ENCODE results near the gene ZCCHC7. TPM values are rescaled to one million over a fixed set of nuclear protein-coding genes. Genes with fewer than 3 reads are reported as not detected.
"Not testable (repeated sequence)": the region's sequence is repeated elsewhere in the genome, so short reads cannot be mapped to it uniquely, and the experiment has no call there.

Gene ZCCHC7
- total RNA-seq, 1 donor from 2014 or later: 21.7 TPM

GRCh38 chr9:37395663-37396062 is 275.3 kb downstream of the ZCCHC7 start:
- no peak for TF ChIP-seq EZH2 (IDR thresholded peaks at IDR 0.05; ENCODE audit: insufficient read depth, low read length)
- TF ChIP-seq CTCF (IDR thresholded peaks at IDR 0.05; ENCODE audit: insufficient read depth, low read depth, low read length): no peak
- Mint-ChIP-seq H3K36me3 (ENCODE audit: low read depth, unreplicated experiment) (peaks cover 2% of the 10 kb centered on the region), H3K4me1 (ENCODE audit: low read depth, unreplicated experiment) (no peaks in the 10 kb centered on the region), H3K27me3 (ENCODE audit: low read depth, unreplicated experiment) (peaks cover 26% of the 10 kb centered on the region), H3K4me3 (ENCODE audit: unreplicated experiment) (no peak overlapping the region), H3K9me3 (ENCODE audit: unreplicated experiment) (no peaks in the 10 kb centered on the region), H3K27ac (ENCODE audit: unreplicated experiment) (no peak overlapping the region)
- Histone ChIP-seq H3K27ac (ENCODE audit: low read depth, low read length) (no peak overlapping the region), H3K27me3 (ENCODE audit: insufficient read depth, low read length) (peaks cover 4% of the 10 kb centered on the region), H3K9ac (ENCODE audit: low read length) (no peak overlapping the region), H3K4me1 (ENCODE audit: insufficient read depth, low read length) (no peaks in the 10 kb centered on the region), H3K79me2 (ENCODE audit: insufficient read depth, low read length) (no peaks in the 10 kb centered on the region), H3K4me3 (ENCODE audit: insufficient read depth, low read depth, low read length) (no peak overlapping the region), H3K9me3 (ENCODE audit: insufficient read depth, low read depth, low read length) (no peaks in the 10 kb centered on the region), H3K4me2 (ENCODE audit: low read length) (no peak overlapping the region), H3K36me3 (ENCODE audit: insufficient read depth, low read length) (no peaks in the 10 kb centered on the region), H2AFZ (ENCODE audit: low read depth, low read length) (no peak overlapping the region), H4K20me1 (ENCODE audit: insufficient read depth, low read length) (no peaks in the 10 kb centered on the region)
- DNase-seq (ENCODE audit: low read depth) (no peak), FAIRE-seq (no peak)

GRCh38 chr9:37397948-37398347 is 277.6 kb downstream of the ZCCHC7 start:
- not testable (repeated sequence) for H3K27ac Mint-ChIP-seq (ENCODE audit: unreplicated experiment); H3K9me3 Mint-ChIP-seq (ENCODE audit: unreplicated experiment); H2AFZ ChIP-seq (ENCODE audit: low read depth, low read length); H3K9me3 ChIP-seq (ENCODE audit: insufficient read depth, low read depth, low read length); H4K20me1 ChIP-seq (ENCODE audit: insufficient read depth, low read length); H3K36me3 ChIP-seq (ENCODE audit: insufficient read depth, low read length); H3K4me3 ChIP-seq (ENCODE audit: insufficient read depth, low read depth, low read length); H3K36me3 Mint-ChIP-seq (ENCODE audit: low read depth, unreplicated experiment); DNase-seq (ENCODE audit: low read depth); H3K27me3 ChIP-seq (ENCODE audit: insufficient read depth, low read length); H3K4me3 Mint-ChIP-seq (ENCODE audit: unreplicated experiment); H3K4me1 Mint-ChIP-seq (ENCODE audit: low read depth, unreplicated experiment); H3K27ac ChIP-seq (ENCODE audit: low read depth, low read length); H3K79me2 ChIP-seq (ENCODE audit: insufficient read depth, low read length); H3K4me1 ChIP-seq (ENCODE audit: insufficient read depth, low read length); H3K9ac ChIP-seq (ENCODE audit: low read length); FAIRE-seq; H3K4me2 ChIP-seq (ENCODE audit: low read length)
- H3K27me3 Mint-ChIP-seq (ENCODE audit: low read depth, unreplicated experiment): peaks cover 20% of the 10 kb centered on the region

GRCh38 chr9:37398464-37399025 is 278.2 kb downstream of the ZCCHC7 start:
- H3K27ac ChIP-seq (ENCODE audit: low read depth, low read length): no peak overlapping the region
- Mint-ChIP-seq H3K27me3 (ENCODE audit: low read depth, unreplicated experiment) (peaks cover 20% of the 10 kb centered on the region), H3K9me3 (ENCODE audit: unreplicated experiment) (no peaks in the 10 kb centered on the region), H3K27ac (ENCODE audit: unreplicated experiment) (no peak overlapping the region), H3K4me1 (ENCODE audit: low read depth, unreplicated experiment) (no peaks in the 10 kb centered on the region), H3K4me3 (ENCODE audit: unreplicated experiment) (no peak overlapping the region), H3K36me3 (ENCODE audit: low read depth, unreplicated experiment) (no peaks in the 10 kb centered on the region)
- no peak overlapping the region for H3K4me2 ChIP-seq (ENCODE audit: low read length)
- DNase-seq (ENCODE audit: low read depth): no peak
- FAIRE-seq: no peak
- no peak overlapping the region for H3K4me3 ChIP-seq (ENCODE audit: insufficient read depth, low read depth, low read length)
- no peaks in the 10 kb centered on the region for H4K20me1 ChIP-seq (ENCODE audit: insufficient read depth, low read length)
- H3K4me1 ChIP-seq (ENCODE audit: insufficient read depth, low read length): no peaks in the 10 kb centered on the region
- no peaks in the 10 kb centered on the region for H3K9me3 ChIP-seq (ENCODE audit: insufficient read depth, low read depth, low read length)
- no peak overlapping the region for H3K9ac ChIP-seq (ENCODE audit: low read length)
- H2AFZ ChIP-seq (ENCODE audit: low read depth, low read length): no peak overlapping the region
- H3K79me2 ChIP-seq (ENCODE audit: insufficient read depth, low read length): no peaks in the 10 kb centered on the region
- no peaks in the 10 kb centered on the region for H3K36me3 ChIP-seq (ENCODE audit: insufficient read depth, low read length)
- peaks cover 4% of the 10 kb centered on the region for H3K27me3 ChIP-seq (ENCODE audit: insufficient read depth, low read length)
- no peak for TF ChIP-seq CTCF (IDR thresholded peaks at IDR 0.05; ENCODE audit: insufficient read depth, low read depth, low read length)
- TF ChIP-seq EZH2 (IDR thresholded peaks at IDR 0.05; ENCODE audit: insufficient read depth, low read length): no peak

All from astrocyte (in vitro differentiated cells and primary cell).